ENCODE results near the gene POGZ. TPM values are rescaled to one million over a fixed set of nuclear protein-coding genes. Genes with fewer than 3 reads are reported as not detected.

The POGZ gene
- total RNA-seq, 1 donor from 2014 or later = 25.1 TPM

DNA sequence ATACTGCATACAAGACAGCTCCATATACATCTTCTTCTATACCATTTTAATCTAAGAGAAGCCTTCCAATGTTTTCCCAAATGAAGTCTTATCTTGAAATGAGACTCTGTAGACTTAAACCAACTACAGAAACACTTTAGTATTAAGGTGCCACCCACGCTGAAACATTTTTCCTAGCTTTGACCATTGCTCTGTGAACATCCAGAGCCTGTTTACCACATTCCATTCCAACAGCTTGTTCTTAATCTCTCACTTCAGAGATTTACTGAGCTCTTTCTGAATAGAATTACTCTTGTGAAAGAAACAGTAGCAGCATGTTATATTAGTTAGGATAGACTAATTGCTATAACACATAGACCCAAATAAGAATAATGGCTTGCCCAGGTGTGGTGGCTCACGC lies 19.6 kb upstream of the POGZ start:
- no peak overlapping the region for H3K4me3 ChIP-seq (ENCODE audit: low read length in 3 of 3)
- no peak overlapping the region for H3K27ac ChIP-seq (ENCODE audit: low read depth, low read length)
- no peaks in the 10 kb centered on the region for H3K27me3 ChIP-seq (ENCODE audit: control insufficient read depth in 3 of 3, insufficient read depth in 3 of 3, low read length in 3 of 3)
- H3K9ac ChIP-seq (ENCODE audit: low read depth in 1 of 3, low read length in 3 of 3) = no peak overlapping the region
- no peaks in the 10 kb centered on the region for H3K36me3 ChIP-seq (ENCODE audit: control insufficient read depth in 3 of 3, insufficient read depth in 3 of 3, low read length in 3 of 3)
- H3K4me1 ChIP-seq (ENCODE audit: control insufficient read depth in 3 of 3, insufficient read depth in 3 of 3, low read length in 3 of 3) = no peaks in the 10 kb centered on the region
- H3K9me3 ChIP-seq (ENCODE audit: control insufficient read depth in 3 of 3, low read length in 3 of 3) = no peaks in the 10 kb centered on the region

DNA sequence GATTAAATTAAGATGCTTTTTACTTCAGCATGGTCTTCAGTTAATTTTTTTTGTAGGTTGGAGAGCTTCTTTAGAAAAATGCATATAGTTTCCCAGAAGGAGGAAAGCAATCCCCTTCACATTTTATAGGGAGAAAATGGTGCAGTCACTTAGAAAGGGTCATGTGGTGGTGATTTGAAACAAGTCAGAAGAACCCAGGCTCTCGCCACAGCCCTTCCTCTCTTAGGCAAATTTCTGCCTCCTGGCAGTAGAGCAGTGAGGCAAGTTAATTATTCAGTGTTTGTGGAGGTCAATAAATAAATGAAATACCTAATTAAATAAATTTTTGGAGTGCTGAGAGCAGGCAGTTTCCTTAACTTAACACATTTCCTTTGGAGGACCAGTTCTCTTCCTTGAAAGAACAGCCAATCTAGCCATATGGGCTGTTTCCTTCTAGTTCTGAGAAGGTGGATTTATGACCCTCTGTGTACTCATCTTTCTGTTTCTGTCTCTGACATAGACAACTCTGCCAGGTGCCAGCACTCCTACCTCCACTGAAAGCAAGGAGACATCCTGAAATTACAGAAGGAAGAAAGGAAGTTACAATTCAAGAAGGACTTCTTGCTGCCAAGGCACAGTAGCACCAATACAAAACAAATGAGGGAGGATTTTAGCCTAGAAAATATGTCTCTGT lies 19.0 kb upstream of the POGZ start:
- H3K4me3 ChIP-seq (ENCODE audit: low read length in 3 of 3) = no peak overlapping the region

DNA sequence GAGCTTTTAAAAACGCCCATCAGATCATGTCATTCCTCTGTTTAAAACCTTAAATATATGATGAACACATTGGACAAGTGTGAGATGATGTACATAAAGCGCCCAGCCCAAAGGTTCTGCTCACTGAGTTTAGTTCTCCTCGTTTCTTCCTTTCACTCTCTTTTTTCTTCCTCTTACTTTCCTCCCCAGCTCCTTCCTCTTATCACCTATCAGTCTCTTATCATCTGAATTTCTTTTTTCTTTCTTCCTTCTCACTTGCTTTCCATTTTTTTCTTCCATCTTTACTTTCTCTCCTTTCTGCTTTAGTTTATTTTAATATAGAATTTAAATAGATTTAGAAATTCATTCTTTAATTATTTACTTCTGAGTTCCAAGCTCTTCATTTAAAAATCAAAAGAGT lies 17.8 kb upstream of the POGZ start:
- H3K36me3 ChIP-seq (ENCODE audit: control insufficient read depth in 3 of 3, insufficient read depth in 3 of 3, low read length in 3 of 3) = no peaks in the 10 kb centered on the region
- no peaks in the 10 kb centered on the region for H3K27me3 ChIP-seq (ENCODE audit: control insufficient read depth in 3 of 3, insufficient read depth in 3 of 3, low read length in 3 of 3)
- no peak overlapping the region for H3K9ac ChIP-seq (ENCODE audit: low read depth in 1 of 3, low read length in 3 of 3)
- no peaks in the 10 kb centered on the region for H3K4me1 ChIP-seq (ENCODE audit: control insufficient read depth in 3 of 3, insufficient read depth in 3 of 3, low read length in 3 of 3)
- no peak overlapping the region for H3K4me3 ChIP-seq (ENCODE audit: low read length in 3 of 3)
- no peak overlapping the region for H3K27ac ChIP-seq (ENCODE audit: low read depth, low read length)
- no peaks in the 10 kb centered on the region for H3K9me3 ChIP-seq (ENCODE audit: control insufficient read depth in 3 of 3, low read length in 3 of 3)

More for the DNA sequence above, 19.0 kb upstream of the POGZ start:
- Histone ChIP-seq H3K27ac (ENCODE audit: low read depth, low read length) (no peak overlapping the region), H3K36me3 (ENCODE audit: control insufficient read depth in 3 of 3, insufficient read depth in 3 of 3, low read length in 3 of 3) (no peaks in the 10 kb centered on the region), H3K9me3 (ENCODE audit: control insufficient read depth in 3 of 3, low read length in 3 of 3) (no peaks in the 10 kb centered on the region), H3K27me3 (ENCODE audit: control insufficient read depth in 3 of 3, insufficient read depth in 3 of 3, low read length in 3 of 3) (no peaks in the 10 kb centered on the region), H3K4me1 (ENCODE audit: control insufficient read depth in 3 of 3, insufficient read depth in 3 of 3, low read length in 3 of 3) (no peaks in the 10 kb centered on the region), H3K9ac (ENCODE audit: low read depth in 1 of 3, low read length in 3 of 3) (no peak overlapping the region)

DNA sequence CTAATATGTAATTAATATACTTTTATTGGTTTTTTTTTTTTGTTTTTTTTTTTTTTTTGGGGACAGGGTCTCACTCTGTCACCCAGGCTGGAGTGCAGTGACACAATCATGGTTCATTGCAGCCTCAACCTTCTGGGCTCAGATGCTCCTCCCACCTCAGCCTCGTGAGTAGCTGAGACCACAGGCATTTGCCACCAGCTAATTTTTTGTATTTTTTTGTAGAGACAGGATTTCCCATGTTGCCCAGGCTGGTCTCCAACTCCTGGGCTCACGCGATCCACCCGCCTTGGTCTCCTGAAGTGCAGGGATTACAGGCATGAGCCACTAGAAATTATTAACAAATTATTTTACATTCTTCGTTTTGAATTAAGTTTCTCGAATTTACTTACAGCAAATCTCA lies 16.8 kb upstream of the POGZ start:
- H3K4me1 ChIP-seq (ENCODE audit: control insufficient read depth in 3 of 3, insufficient read depth in 3 of 3, low read length in 3 of 3) = no peaks in the 10 kb centered on the region
- no peaks in the 10 kb centered on the region for H3K36me3 ChIP-seq (ENCODE audit: control insufficient read depth in 3 of 3, insufficient read depth in 3 of 3, low read length in 3 of 3)
- H3K9ac ChIP-seq (ENCODE audit: low read depth in 1 of 3, low read length in 3 of 3) = no peak overlapping the region
- no peak overlapping the region for H3K4me3 ChIP-seq (ENCODE audit: low read length in 3 of 3)
- no peaks in the 10 kb centered on the region for H3K27me3 ChIP-seq (ENCODE audit: control insufficient read depth in 3 of 3, insufficient read depth in 3 of 3, low read length in 3 of 3)
- no peaks in the 10 kb centered on the region for H3K9me3 ChIP-seq (ENCODE audit: control insufficient read depth in 3 of 3, low read length in 3 of 3)
- no peak overlapping the region for H3K27ac ChIP-seq (ENCODE audit: low read depth, low read length)

DNA sequence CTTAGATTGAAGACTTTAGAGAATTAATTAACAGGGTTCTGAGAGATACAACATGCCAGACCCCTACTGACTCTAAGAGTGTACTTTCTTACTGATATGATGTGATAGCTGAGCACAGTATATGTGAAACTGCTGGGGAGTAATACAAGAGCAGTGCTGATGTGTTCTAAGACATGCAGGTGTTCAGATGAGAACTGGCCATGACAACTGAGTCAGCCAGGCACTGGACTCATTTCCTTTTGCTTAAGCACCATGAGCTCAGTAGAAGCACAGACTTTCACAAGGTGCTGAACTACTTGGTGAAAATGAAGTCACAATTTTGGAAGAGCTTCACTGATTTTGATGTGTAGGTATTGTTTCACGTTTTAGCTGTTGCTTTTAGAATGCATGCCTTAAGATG lies 15.9 kb upstream of the POGZ start:
- no peaks in the 10 kb centered on the region for H3K4me1 ChIP-seq (ENCODE audit: control insufficient read depth in 3 of 3, insufficient read depth in 3 of 3, low read length in 3 of 3)

DNA sequence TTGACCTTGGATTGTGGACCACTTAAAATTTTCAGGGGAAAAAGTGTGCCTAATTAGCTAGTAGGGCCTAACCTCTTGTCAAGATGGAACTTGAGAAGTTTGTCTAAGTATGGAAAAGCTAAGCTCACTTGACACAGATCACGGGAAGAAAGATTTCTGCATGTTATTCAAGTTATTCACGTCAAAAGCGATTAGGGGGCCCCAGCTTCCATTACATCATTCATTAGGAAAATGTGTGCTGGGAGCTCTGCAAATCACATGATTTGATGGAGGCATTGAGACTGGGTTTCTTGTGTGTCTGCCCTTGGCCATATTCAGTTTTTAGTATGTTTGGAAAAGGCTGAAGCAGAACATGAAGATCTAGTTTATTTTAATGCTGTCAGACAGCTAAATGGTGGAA lies 15.5 kb upstream of the POGZ start:
- H3K4me3 ChIP-seq (ENCODE audit: low read length in 3 of 3) = no peak overlapping the region
- H3K9me3 ChIP-seq (ENCODE audit: control insufficient read depth in 3 of 3, low read length in 3 of 3) = no peaks in the 10 kb centered on the region
- no peaks in the 10 kb centered on the region for H3K4me1 ChIP-seq (ENCODE audit: control insufficient read depth in 3 of 3, insufficient read depth in 3 of 3, low read length in 3 of 3)
- H3K9ac ChIP-seq (ENCODE audit: low read depth in 1 of 3, low read length in 3 of 3) = no peak overlapping the region
- H3K27me3 ChIP-seq (ENCODE audit: control insufficient read depth in 3 of 3, insufficient read depth in 3 of 3, low read length in 3 of 3) = no peaks in the 10 kb centered on the region
- H3K36me3 ChIP-seq (ENCODE audit: control insufficient read depth in 3 of 3, insufficient read depth in 3 of 3, low read length in 3 of 3) = no peaks in the 10 kb centered on the region
- H3K27ac ChIP-seq (ENCODE audit: low read depth, low read length) = no peak overlapping the region

More for the DNA sequence above, 15.9 kb upstream of the POGZ start:
- no peaks in the 10 kb centered on the region for H3K36me3 ChIP-seq (ENCODE audit: control insufficient read depth in 3 of 3, insufficient read depth in 3 of 3, low read length in 3 of 3)
- no peak overlapping the region for H3K4me3 ChIP-seq (ENCODE audit: low read length in 3 of 3)
- no peaks in the 10 kb centered on the region for H3K27me3 ChIP-seq (ENCODE audit: control insufficient read depth in 3 of 3, insufficient read depth in 3 of 3, low read length in 3 of 3)
- no peak overlapping the region for H3K9ac ChIP-seq (ENCODE audit: low read depth in 1 of 3, low read length in 3 of 3)
- no peaks in the 10 kb centered on the region for H3K9me3 ChIP-seq (ENCODE audit: control insufficient read depth in 3 of 3, low read length in 3 of 3)
- no peak overlapping the region for H3K27ac ChIP-seq (ENCODE audit: low read depth, low read length)

DNA sequence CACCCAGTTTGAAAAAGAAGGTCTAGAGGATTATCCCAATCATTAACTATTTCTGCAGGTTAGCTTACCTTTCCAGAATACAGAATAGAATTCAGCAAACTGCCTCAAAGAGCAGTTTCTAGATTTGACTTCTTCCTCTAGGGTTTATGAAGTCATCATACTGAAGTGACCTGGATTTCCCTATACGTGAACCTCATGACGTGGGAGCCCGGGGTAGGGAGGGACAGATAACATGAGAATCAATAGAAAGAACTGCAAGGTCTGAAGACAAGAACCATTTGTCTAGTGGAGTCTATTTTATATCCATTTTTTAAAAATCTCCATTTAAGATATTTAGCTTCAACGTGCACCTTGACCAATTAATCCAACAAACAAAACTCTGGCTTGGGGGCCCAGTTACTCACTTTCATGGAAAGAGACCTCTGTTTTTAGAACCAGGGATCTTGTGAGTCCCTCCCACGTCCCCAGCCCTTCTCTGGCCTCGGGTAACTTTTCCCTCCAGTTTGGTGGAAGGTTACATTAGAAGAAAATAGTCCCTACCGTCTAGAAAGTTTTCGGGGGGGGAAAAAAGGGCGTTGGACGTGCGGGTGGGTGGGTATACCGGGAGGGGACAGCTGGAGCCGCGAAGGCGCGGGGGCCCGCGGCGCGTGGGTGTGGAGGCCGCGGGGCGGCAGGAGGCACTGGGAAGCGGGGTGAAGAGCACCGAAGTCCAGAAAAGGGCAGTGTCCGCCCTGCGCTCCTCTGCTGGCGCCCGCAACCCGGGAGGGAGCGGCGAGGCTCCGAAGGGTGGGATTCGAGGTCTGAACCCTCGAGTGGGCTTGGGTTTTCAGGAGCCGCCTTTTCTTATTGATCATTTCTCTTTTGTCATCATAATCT lies 13.8 kb upstream of the POGZ start:
- H3K4me1 ChIP-seq (ENCODE audit: control insufficient read depth in 3 of 3, insufficient read depth in 3 of 3, low read length in 3 of 3) = no peaks in the 10 kb centered on the region
- H3K27me3 ChIP-seq (ENCODE audit: control insufficient read depth in 3 of 3, insufficient read depth in 3 of 3, low read length in 3 of 3) = no peaks in the 10 kb centered on the region
- H3K27ac ChIP-seq (ENCODE audit: low read depth, low read length) = peak overlapping the region; percentile 44
- H3K9me3 ChIP-seq (ENCODE audit: control insufficient read depth in 3 of 3, low read length in 3 of 3) = no peaks in the 10 kb centered on the region
- peak overlapping the region; percentile 64 to 72 (median 67) for H3K9ac ChIP-seq (ENCODE audit: low read depth in 1 of 3, low read length in 3 of 3)
- H3K4me3 ChIP-seq (ENCODE audit: low read length in 3 of 3) = peak overlapping the region; percentile 69 to 77 (median 76)
- H3K36me3 ChIP-seq (ENCODE audit: control insufficient read depth in 3 of 3, insufficient read depth in 3 of 3, low read length in 3 of 3) = no peaks in the 10 kb centered on the region

DNA sequence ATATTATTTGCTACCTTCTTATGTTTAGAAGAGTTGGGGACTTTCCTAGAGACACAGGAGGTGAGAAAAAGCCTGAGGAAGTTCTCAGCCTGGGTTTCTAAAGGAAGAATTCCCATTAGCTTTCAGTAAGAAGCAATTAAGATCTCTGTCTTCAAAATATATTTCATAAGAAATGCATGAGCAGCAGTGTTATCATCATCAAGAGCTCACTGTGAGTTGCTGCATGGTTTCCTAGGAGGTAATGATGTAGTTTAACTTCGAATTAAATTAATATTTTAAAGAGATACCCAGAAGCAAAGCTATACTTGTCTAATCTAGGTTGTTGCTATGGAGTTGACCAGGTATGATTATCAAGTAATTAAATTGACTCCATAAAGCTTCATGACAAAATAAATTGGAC lies 5.7 kb upstream of the POGZ start:
- H3K4me3 ChIP-seq (ENCODE audit: low read length in 3 of 3) = no peak overlapping the region
- no peaks in the 10 kb centered on the region for H3K36me3 ChIP-seq (ENCODE audit: control insufficient read depth in 3 of 3, insufficient read depth in 3 of 3, low read length in 3 of 3)
- H3K9me3 ChIP-seq (ENCODE audit: control insufficient read depth in 3 of 3, low read length in 3 of 3) = no peaks in the 10 kb centered on the region
- H3K4me1 ChIP-seq (ENCODE audit: control insufficient read depth in 3 of 3, insufficient read depth in 3 of 3, low read length in 3 of 3) = no peaks in the 10 kb centered on the region
- peaks cover 0 to 12% (median 0%) of the 10 kb centered on the region in 3 donors for H3K27me3 ChIP-seq (ENCODE audit: control insufficient read depth in 3 of 3, insufficient read depth in 3 of 3, low read length in 3 of 3)
- H3K27ac ChIP-seq (ENCODE audit: low read depth, low read length) = no peak overlapping the region
- H3K9ac ChIP-seq (ENCODE audit: low read depth in 1 of 3, low read length in 3 of 3) = no peak overlapping the region

DNA sequence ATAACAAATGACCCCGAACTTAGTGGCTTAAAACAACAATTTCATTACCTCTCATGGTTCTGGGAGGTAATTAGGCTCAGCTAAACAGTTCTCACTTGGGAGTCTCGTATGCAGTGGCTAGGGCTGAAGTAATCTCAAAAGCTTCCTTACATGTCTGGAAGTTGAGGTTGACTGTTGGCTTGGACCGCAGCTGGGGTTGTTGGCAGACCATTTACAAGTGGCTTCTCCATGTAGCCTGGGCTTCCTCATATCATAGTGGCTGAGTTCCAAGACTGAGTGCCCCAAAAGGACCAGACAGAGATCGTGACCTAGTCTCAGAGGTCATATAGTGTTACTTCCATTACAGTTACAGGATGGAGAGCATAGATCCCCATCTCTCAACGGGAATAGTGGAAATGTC lies 2.4 kb upstream of the POGZ start:
- H3K36me3 ChIP-seq (ENCODE audit: control insufficient read depth in 3 of 3, insufficient read depth in 3 of 3, low read length in 3 of 3) = no peaks in the 10 kb centered on the region
- peaks cover 2 to 10% (median 10%) of the 10 kb centered on the region in 3 donors for H3K4me1 ChIP-seq (ENCODE audit: control insufficient read depth in 3 of 3, insufficient read depth in 3 of 3, low read length in 3 of 3)
- peaks cover 0 to 12% (median 0%) of the 10 kb centered on the region in 3 donors for H3K27me3 ChIP-seq (ENCODE audit: control insufficient read depth in 3 of 3, insufficient read depth in 3 of 3, low read length in 3 of 3)
- H3K9ac ChIP-seq (ENCODE audit: low read depth in 1 of 3, low read length in 3 of 3) = no peak overlapping the region
- no peak overlapping the region for H3K4me3 ChIP-seq (ENCODE audit: low read length in 3 of 3)
- no peak overlapping the region for H3K27ac ChIP-seq (ENCODE audit: low read depth, low read length)
- H3K9me3 ChIP-seq (ENCODE audit: control insufficient read depth in 3 of 3, low read length in 3 of 3) = no peaks in the 10 kb centered on the region

DNA sequence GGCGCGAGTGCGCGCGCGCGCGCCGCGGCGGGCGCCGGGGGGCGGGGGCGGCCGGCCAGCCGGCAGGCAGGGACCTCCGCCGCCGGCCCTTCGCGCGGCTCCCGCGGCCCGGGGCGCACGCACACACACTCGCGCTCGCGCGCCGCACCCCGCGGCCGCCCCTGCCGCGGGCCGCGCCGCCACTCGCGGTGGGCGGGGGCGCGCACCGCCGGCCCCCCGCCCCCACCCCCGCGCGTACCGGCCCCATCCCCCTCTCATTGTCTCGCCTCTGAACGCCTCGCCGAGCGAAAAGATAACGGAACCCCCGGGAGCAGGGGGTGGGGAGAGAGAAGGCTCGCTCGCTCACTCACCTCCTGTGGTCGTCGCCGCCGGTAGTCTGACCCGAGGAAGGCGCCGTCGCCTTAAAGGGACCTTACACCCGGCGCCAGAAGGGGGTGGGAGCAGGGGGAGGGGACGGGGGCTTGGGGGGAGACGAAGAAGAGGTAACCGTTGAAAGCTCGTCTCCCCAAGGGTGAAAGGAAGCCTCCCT lies 428 bp downstream of the POGZ start:
- Histone ChIP-seq H3K27me3 (ENCODE audit: control insufficient read depth in 3 of 3, insufficient read depth in 3 of 3, low read length in 3 of 3) (peaks cover 0 to 12% (median 0%) of the 10 kb centered on the region in 3 donors), H3K9me3 (ENCODE audit: control insufficient read depth in 3 of 3, low read length in 3 of 3) (no peaks in the 10 kb centered on the region), H3K9ac (ENCODE audit: low read depth in 1 of 3, low read length in 3 of 3) (peak overlapping the region; percentile 47 to 74 (median 69)), H3K27ac (ENCODE audit: low read depth, low read length) (peak overlapping the region; percentile 64), H3K4me1 (ENCODE audit: control insufficient read depth in 3 of 3, insufficient read depth in 3 of 3, low read length in 3 of 3) (peaks cover 2 to 14% (median 10%) of the 10 kb centered on the region in 3 donors), H3K4me3 (ENCODE audit: low read length in 3 of 3) (peak overlapping the region; percentile 63 to 75 (median 68)), H3K36me3 (ENCODE audit: control insufficient read depth in 3 of 3, insufficient read depth in 3 of 3, low read length in 3 of 3) (no peaks in the 10 kb centered on the region)
